PC-9 (cell line): ENCODE results near the gene BRD9. TPM values are rescaled to one million over a fixed set of nuclear protein-coding genes. Genes with fewer than 3 reads are reported as not detected.

Experiments used
- BruUV-seq: library from RNA; stranded (reverse); fragments of 400-500 nt; replicated peaks from 2 replicates; lab custom pipeline; 2021; lab: Mats Ljungman, UMichigan
- CTCF ChIA-PET: fragments of 300-600 bp; sonication (Branson Sonifier 250); formaldehyde crosslinking; loops from one replicate; lab custom pipeline; 2022; ENCODE audit warnings: antibody characterized with exemption; lab: Charles Lee
- POLR2A ChIA-PET: fragments of 300-600 bp; sonication (Branson Sonifier 250); formaldehyde crosslinking; loops from one replicate; lab custom pipeline; 2022; ENCODE audit warnings: antibody characterized with exemption; ENCODE audit not compliant: unreplicated experiment; lab: Charles Lee
- DNase-seq, 2 experiments: peaks; one replicate each; pipeline versions ENCODE4 v3.0.0 to v3.0.0-alpha.2; 2015 to 2022; ENCODE audit warnings: mixed read lengths in 1 of 2
- H2AFZ ChIP-seq: fragments of 200-600 bp; sonication (generic); 2 replicates; pipeline ENCODE4 v1.8.1; 2017; ENCODE audit warnings: antibody characterized with exemption
- H3F3A ChIP-seq: fragments of 200-600 bp; sonication (generic); 2 replicates; pipeline ENCODE4 v1.8.1; 2017; ENCODE audit warnings: antibody characterized with exemption, mild to moderate bottlenecking, low read depth; ENCODE audit not compliant: insufficient read depth
- H3K27ac ChIP-seq: fragments of 200-600 bp; sonication (generic); 2 replicates; pipeline ENCODE4 v1.6.1; 2016; ENCODE audit warnings: mixed run types
- H3K27me3 ChIP-seq: fragments of 200-600 bp; sonication (generic); 2 replicates; pipeline ENCODE4 v1.6.1; 2016; ENCODE audit warnings: low read depth, mixed run types; ENCODE audit not compliant: insufficient read depth
- H3K36me3 ChIP-seq: fragments of 200-600 bp; sonication (generic); 2 replicates; pipeline ENCODE4 v1.6.1; 2016; ENCODE audit warnings: low read depth, mixed run types
- H3K4me1 ChIP-seq: fragments of 200-600 bp; sonication (generic); replicated peaks from 2 replicates; pipeline ENCODE4 v1.6.1; 2016; ENCODE audit warnings: mixed run types; ENCODE audit not compliant: insufficient read depth
- H3K4me2 ChIP-seq: fragments of 200-600 bp; sonication (generic); 2 replicates; pipeline ENCODE4 v1.6.1; 2017; ENCODE audit warnings: mixed run types
- H3K4me3 ChIP-seq: fragments of 200-600 bp; sonication (generic); 2 replicates; pipeline ENCODE4 v1.6.1; 2016; ENCODE audit warnings: mixed run types
- H3K79me2 ChIP-seq: fragments of 200-600 bp; sonication (generic); 2 replicates; pipeline ENCODE4 v1.6.1; 2017; ENCODE audit warnings: low read depth, mixed run types
- H3K9me2 ChIP-seq: fragments of 200-600 bp; sonication (generic); 2 replicates; pipeline ENCODE4 v1.8.1; 2017; ENCODE audit warnings: mild to moderate bottlenecking; ENCODE audit not compliant: insufficient read depth
- H3K9me3 ChIP-seq: fragments of 200-600 bp; sonication (generic); 2 replicates; pipeline ENCODE4 v1.8.1; 2016; ENCODE audit warnings: low read depth; ENCODE audit not compliant: insufficient read depth
- H4K20me1 ChIP-seq: fragments of 200-600 bp; sonication (generic); 2 replicates; pipeline ENCODE4 v1.8.1; 2017; ENCODE audit not compliant: insufficient read depth
- EZH2 ChIP-seq: fragments of 200-600 bp; sonication (generic); IDR thresholded peaks from 2 replicates; pipeline ENCODE4 v1.8.0; 2017; ENCODE audit warnings: antibody characterized with exemption, low read depth
- intact Hi-C: fragments of 100-400 bp; cut with micrococcal nuclease; formaldehyde crosslinking; loops from one replicate; pipeline ENCODE4 v1.10.0; 2022; ENCODE audit not compliant: unreplicated experiment
- total RNA-seq: library from RNA; stranded (reverse); gene quantifications from 2 replicates; pipeline ENCODE4 v1.2.3, GENCODE V29; 2021
- TF ChIP-seq, protein P1 (sequence below): fragments of 200-600 bp; sonication (generic); conservative IDR thresholded peaks from 2 replicates; pipeline ENCODE4 v1.6.1; 2017; ENCODE audit warnings: mixed run types, antibody characterized with exemption, mild to moderate bottlenecking, moderate library complexity

Gene BRD9
- total RNA-seq, 1 experiment from 2014 or later: 102 TPM

- Histone ChIP-seq H3F3A (no peaks in the 10 kb centered on the region; the same call in 1 of the 2 replicates), H3K4me3 (no peak overlapping the region), H3K9me3 (no peaks in the 10 kb centered on the region), H3K36me3 (no peaks in the 10 kb centered on the region), H3K9me2 (no peaks in the 10 kb centered on the region), H4K20me1 (peaks cover 3% of the 10 kb centered on the region; the same call in 1 of the 2 replicates), H2AFZ (no peak overlapping the region), H3K4me2 (no peak overlapping the region), H3K4me1 (no peaks in the 10 kb centered on the region), H3K79me2 (no peaks in the 10 kb centered on the region), H3K27me3 (no peaks in the 10 kb centered on the region), H3K27ac (no peak overlapping the region)
- intact Hi-C loops: loop anchor here (1.0 kb wide), 7 partner anchors 89 to 723 kb away; no protein-coding TSS in a partner anchor
- BruUV-seq: no TSS peak
- no peak for TF ChIP-seq EZH2
- TF ChIP-seq, protein P1, sequence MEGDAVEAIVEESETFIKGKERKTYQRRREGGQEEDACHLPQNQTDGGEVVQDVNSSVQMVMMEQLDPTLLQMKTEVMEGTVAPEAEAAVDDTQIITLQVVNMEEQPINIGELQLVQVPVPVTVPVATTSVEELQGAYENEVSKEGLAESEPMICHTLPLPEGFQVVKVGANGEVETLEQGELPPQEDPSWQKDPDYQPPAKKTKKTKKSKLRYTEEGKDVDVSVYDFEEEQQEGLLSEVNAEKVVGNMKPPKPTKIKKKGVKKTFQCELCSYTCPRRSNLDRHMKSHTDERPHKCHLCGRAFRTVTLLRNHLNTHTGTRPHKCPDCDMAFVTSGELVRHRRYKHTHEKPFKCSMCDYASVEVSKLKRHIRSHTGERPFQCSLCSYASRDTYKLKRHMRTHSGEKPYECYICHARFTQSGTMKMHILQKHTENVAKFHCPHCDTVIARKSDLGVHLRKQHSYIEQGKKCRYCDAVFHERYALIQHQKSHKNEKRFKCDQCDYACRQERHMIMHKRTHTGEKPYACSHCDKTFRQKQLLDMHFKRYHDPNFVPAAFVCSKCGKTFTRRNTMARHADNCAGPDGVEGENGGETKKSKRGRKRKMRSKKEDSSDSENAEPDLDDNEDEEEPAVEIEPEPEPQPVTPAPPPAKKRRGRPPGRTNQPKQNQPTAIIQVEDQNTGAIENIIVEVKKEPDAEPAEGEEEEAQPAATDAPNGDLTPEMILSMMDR: no peak
- DNase-seq: no peak
- POLR2A ChIA-PET: no interaction called here
- CTCF ChIA-PET: interaction anchor here (1.0 to 2.0 kb wide), 6 partner anchors 68 to 251 kb away, joined by 3 to 18 read pairs (median 8); no protein-coding TSS in a partner anchor
These were observed 30.1 kb upstream of the BRD9 start for GRCh38 chr5:922436-923280.

- H3K9me3 ChIP-seq: no peaks in the 10 kb centered on the region
- no peak for DNase-seq
- no peak overlapping the region for H3K27ac ChIP-seq
- ChIA-PET POLR2A (no interaction called here), CTCF (interaction anchor here (0.6 to 1.1 kb wide), 3 partner anchors 246 to 701 kb away, joined by 3 read pairs; no protein-coding TSS in a partner anchor)
- no peak overlapping the region for H3K4me2 ChIP-seq
- no peaks in the 10 kb centered on the region; the same call in 1 of the 2 replicates for H3F3A ChIP-seq
- H3K79me2 ChIP-seq: no peaks in the 10 kb centered on the region
- no peak overlapping the region for H3K4me3 ChIP-seq
- no peak overlapping the region for H2AFZ ChIP-seq
- no peak for TF ChIP-seq EZH2
- TF ChIP-seq, protein P1: no peak
- intact Hi-C loops: no loop called here
- H3K27me3 ChIP-seq: no peaks in the 10 kb centered on the region
- peaks cover 3% of the 10 kb centered on the region; the same call in 1 of the 2 replicates for H4K20me1 ChIP-seq
- no peaks in the 10 kb centered on the region for H3K4me1 ChIP-seq
- no peaks in the 10 kb centered on the region for H3K36me3 ChIP-seq
- BruUV-seq: no TSS peak
- H3K9me2 ChIP-seq: no peaks in the 10 kb centered on the region
These were observed 29.1 kb upstream of the BRD9 start for GRCh38 chr5:921456-922435.

DNA sequence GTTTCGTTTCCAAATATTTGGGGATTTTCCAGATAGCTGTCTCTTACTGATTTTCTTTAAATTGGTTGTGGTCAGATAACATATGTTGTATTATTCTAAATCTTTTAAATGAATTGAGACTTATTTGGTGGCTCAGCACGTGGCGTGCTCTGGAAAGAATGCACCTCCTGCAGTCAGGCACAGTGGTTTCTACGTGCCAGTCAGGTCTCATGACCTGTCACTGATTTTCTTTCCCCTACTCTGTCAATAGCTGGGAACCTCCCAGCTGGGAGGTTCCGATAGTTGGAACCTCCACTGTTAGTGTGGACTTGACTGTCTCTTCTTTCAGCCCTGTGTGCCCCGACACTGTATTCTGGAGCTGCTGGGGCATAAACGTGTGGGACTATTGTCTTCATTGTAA lies 27.7 kb upstream of the BRD9 start:
- H3K27me3 ChIP-seq: no peaks in the 10 kb centered on the region
- H3K4me3 ChIP-seq: no peak overlapping the region
- H3K9me2 ChIP-seq: no peaks in the 10 kb centered on the region
- no peak overlapping the region for H3K4me2 ChIP-seq
- H3K36me3 ChIP-seq: no peaks in the 10 kb centered on the region
- no peaks in the 10 kb centered on the region for H3K4me1 ChIP-seq
- no peaks in the 10 kb centered on the region for H3K79me2 ChIP-seq
- POLR2A ChIA-PET: no interaction called here
- no TSS peak for BruUV-seq
- CTCF ChIA-PET: no interaction called here
- H3K9me3 ChIP-seq: no peaks in the 10 kb centered on the region
- no peak overlapping the region for H2AFZ ChIP-seq
- intact Hi-C loops: no loop called here
- peaks cover 3% of the 10 kb centered on the region; the same call in 1 of the 2 replicates for H4K20me1 ChIP-seq
- H3K27ac ChIP-seq: no peak overlapping the region
- no peak for DNase-seq
- no peak for TF ChIP-seq EZH2
- TF ChIP-seq, protein P1: no peak
- no peaks in the 10 kb centered on the region; the same call in 1 of the 2 replicates for H3F3A ChIP-seq
